SK-N-MC (cell line): ENCODE results near the gene AP1S1.

Experiments
- DNase-seq: peaks from one replicate; pipeline ENCODE4 v3.0.0-alpha.2; 2011; ENCODE audit warnings: low read depth, low spot score
- H3K27ac ChIP-seq: fragments of 200-600 bp; sonication (generic); 2 replicates; pipeline ENCODE4 v1.5.1; 2016; ENCODE audit warnings: mixed run types
- H3K36me3 ChIP-seq: fragments of 200-600 bp; sonication (generic); 2 replicates; pipeline ENCODE4 v1.6.1; 2017; ENCODE audit warnings: antibody characterized with exemption, low read length, mixed read lengths; ENCODE audit not compliant: insufficient read depth
- H3K4me3 ChIP-seq: fragments of 200-600 bp; sonication (generic); 2 replicates; pipeline ENCODE4 v1.5.1; 2016
- H3K9ac ChIP-seq: fragments of 200-600 bp; sonication (generic); 2 replicates; pipeline ENCODE4 v1.8.0; 2017; ENCODE audit warnings: mixed run types, mixed read lengths; ENCODE audit not compliant: insufficient read length
- H3K9me3 ChIP-seq: fragments of 200-600 bp; sonication (generic); 2 replicates; pipeline ENCODE4 v1.6.1; 2017; ENCODE audit warnings: low read depth, mild to moderate bottlenecking, antibody characterized with exemption, low read length, moderate library complexity, mixed read lengths
- EZH2 ChIP-seq: fragments of 200-600 bp; sonication (generic); IDR thresholded peaks from one replicate; pipeline ENCODE4 v1.6.1; 2017; ENCODE audit warnings: antibody characterized with exemption
- FOXP2 ChIP-seq: optimal IDR thresholded peaks from 2 replicates; pipeline ENCODE3; 2011; ENCODE audit warnings: mild to moderate bottlenecking, moderate library complexity; ENCODE audit not compliant: insufficient read depth; ENCODE audit errors: extremely low read length, control extremely low read depth
- POLR2AphosphoS5 ChIP-seq: IDR thresholded peaks from 2 replicates; pipeline ENCODE4 v1.6.1; 2012; ENCODE audit warnings: mild to moderate bottlenecking, low read depth, low read length, borderline replicate concordance

AP1S1 gene

GRCh38 chr7:101166909-101167644 lies 12.8 kb downstream of the AP1S1 start:
- Histone ChIP-seq H3K9ac (no peak overlapping the region), H3K4me3 (no peak overlapping the region), H3K36me3 (no peaks in the 10 kb centered on the region), H3K27ac (no peak overlapping the region), H3K9me3 (no peaks in the 10 kb centered on the region)
- TF ChIP-seq FOXP2 (no peak), POLR2AphosphoS5 (no peak), EZH2 (no peak)
- DNase-seq = no peak

GRCh38 chr7:101167645-101168411 lies 13.6 kb downstream of the AP1S1 start:
- Histone ChIP-seq H3K9ac (no peak overlapping the region), H3K9me3 (no peaks in the 10 kb centered on the region), H3K4me3 (no peak overlapping the region), H3K36me3 (no peaks in the 10 kb centered on the region), H3K27ac (no peak overlapping the region)
- no peak for TF ChIP-seq POLR2AphosphoS5
- TF ChIP-seq FOXP2 = no peak
- no peak for TF ChIP-seq EZH2
- no peak for DNase-seq

- no peak overlapping the region for H3K27ac ChIP-seq
Measured at GRCh38 chr7:101168412-101169049, 14.3 kb downstream of the AP1S1 start.

GRCh38 chr7:101169110-101169837 lies 15.0 kb downstream of the AP1S1 start:
- DNase-seq = no peak
- Histone ChIP-seq H3K27ac (no peak overlapping the region), H3K9ac (no peak overlapping the region), H3K4me3 (peak overlapping the region; percentile 40; the same call in 1 of the 2 replicates), H3K9me3 (no peaks in the 10 kb centered on the region), H3K36me3 (no peaks in the 10 kb centered on the region)
- TF ChIP-seq EZH2 (no peak), FOXP2 (no peak), POLR2AphosphoS5 (no peak)

More at GRCh38 chr7:101168412-101169049, 14.3 kb downstream of the AP1S1 start:
- no peak for DNase-seq
- TF ChIP-seq FOXP2 (no peak), EZH2 (no peak), POLR2AphosphoS5 (no peak)
- H3K9ac ChIP-seq = no peak overlapping the region
- H3K4me3 ChIP-seq = no peak overlapping the region
- no peaks in the 10 kb centered on the region for H3K36me3 ChIP-seq
- no peaks in the 10 kb centered on the region for H3K9me3 ChIP-seq

- Histone ChIP-seq H3K27ac (no peak overlapping the region), H3K36me3 (no peaks in the 10 kb centered on the region), H3K9ac (no peak overlapping the region), H3K4me3 (peak overlapping the region; percentile 40; the same call in 1 of the 2 replicates), H3K9me3 (no peaks in the 10 kb centered on the region)
- peak; percentile 12 for TF ChIP-seq EZH2
- no peak for TF ChIP-seq FOXP2
- no peak for TF ChIP-seq POLR2AphosphoS5
- no peak for DNase-seq
Measured at GRCh38 chr7:101169838-101170551, 15.7 kb downstream of the AP1S1 start.

- no peak for TF ChIP-seq FOXP2
- no peak for TF ChIP-seq EZH2
- TF ChIP-seq POLR2AphosphoS5 = no peak
- H3K36me3 ChIP-seq = no peaks in the 10 kb centered on the region
- no peaks in the 10 kb centered on the region for H3K9me3 ChIP-seq
- H3K27ac ChIP-seq = no peak overlapping the region
- no peak for DNase-seq
- H3K9ac ChIP-seq = no peak overlapping the region
- H3K4me3 ChIP-seq = no peak overlapping the region
Measured at GRCh38 chr7:101170617-101171441, 16.6 kb downstream of the AP1S1 start.

GRCh38 chr7:101171442-101171837 lies 17.2 kb downstream of the AP1S1 start:
- H3K27ac ChIP-seq = no peak overlapping the region
- TF ChIP-seq POLR2AphosphoS5 (no peak), EZH2 (no peak), FOXP2 (no peak)
- H3K36me3 ChIP-seq = no peaks in the 10 kb centered on the region
- H3K9me3 ChIP-seq = no peaks in the 10 kb centered on the region
- DNase-seq = no peak
- no peak overlapping the region for H3K4me3 ChIP-seq
- no peak overlapping the region for H3K9ac ChIP-seq
